HG03103 (cell line): ENCODE measurements around the gene BOC.

ENCODE experiments used
- ATAC-seq: cut with Tn5 transposase; IDR thresholded peaks from one replicate; pipeline ENCODE4 v1.9.1; 2021; ENCODE audit warnings: low read depth; ENCODE audit not compliant: unreplicated experiment

The BOC gene

GRCh38 chr3:113330742-113331141 lies 119.4 kb downstream of the BOC start:
- ATAC-seq, result no peak

GRCh38 chr3:113331187-113331586 lies 119.8 kb downstream of the BOC start:
- ATAC-seq, result no peak
